EL (cell line): ENCODE measurements around the gene EGF.
"Not testable (repeated sequence)": the region's sequence is repeated elsewhere in the genome, so short reads cannot be mapped to it uniquely, and the experiment has no call there.

ENCODE experiments used
- DNase-seq: peaks from one replicate; pipeline ENCODE4 v3.0.0-alpha.2; 2016

EGF gene

GRCh38 chr4:109915385-109916026 lies 2.8 kb downstream of the EGF start:
- DNase-seq, result no peak

GRCh38 chr4:109916027-109916409 lies 3.3 kb downstream of the EGF start:
- DNase-seq, result no peak

- DNase-seq, result peak; percentile 92
These were observed 8.7 kb downstream of the EGF start for GRCh38 chr4:109921384-109921808.

DNA sequence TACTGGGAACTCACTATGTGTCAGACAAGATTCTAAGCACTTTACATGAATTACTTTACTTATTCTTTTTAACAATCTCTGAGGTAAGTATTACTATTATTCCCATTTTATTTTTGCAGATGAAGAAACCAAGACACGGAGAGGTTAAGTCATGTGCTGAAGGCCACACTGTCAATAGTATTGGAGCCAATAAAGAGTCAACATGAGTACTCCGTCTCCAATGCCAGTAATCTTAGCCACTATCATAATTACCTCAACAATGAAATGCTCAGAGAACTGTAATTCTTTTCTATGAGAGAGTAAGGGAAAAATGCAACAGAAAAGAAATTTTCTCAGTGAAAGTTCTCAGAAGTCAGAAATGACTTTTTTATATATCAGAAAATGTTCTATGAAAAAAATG lies 12.7 kb downstream of the EGF start:
- no peak for DNase-seq

DNA sequence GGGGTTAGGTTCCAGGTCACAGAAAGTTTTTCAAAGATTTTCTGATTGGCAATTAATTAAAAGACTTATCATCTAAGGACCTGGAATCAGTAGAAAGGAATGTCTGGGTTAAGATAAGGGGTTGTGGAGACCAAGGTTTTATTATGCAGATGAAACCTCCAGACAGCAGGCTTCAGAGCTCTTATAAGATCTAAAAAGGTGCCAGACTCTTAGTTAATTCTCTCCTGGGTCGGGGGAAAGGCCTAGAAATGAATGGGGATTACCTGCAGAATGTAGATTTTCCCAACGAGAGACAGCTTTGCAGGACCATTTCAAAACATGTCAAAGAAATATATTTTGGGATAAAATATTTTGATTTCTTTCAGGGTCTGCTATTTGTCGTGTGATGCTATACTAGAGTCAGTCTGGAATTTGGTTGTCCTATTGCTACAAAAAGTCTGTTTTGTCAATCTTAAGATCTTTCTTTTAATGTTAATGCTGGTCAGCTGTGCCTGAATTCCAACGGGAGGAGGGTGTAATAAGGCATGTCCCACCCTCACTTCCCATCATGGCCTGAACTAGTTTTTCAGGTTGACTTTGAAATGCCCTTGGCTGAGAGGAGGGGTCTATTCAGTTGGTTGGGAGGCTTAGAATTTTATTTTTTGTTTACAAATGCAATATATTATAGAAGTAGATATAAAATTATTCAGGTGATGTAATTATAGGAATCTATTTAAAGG lies 15.8 kb downstream of the EGF start:
- DNase-seq, result no peak

DNA sequence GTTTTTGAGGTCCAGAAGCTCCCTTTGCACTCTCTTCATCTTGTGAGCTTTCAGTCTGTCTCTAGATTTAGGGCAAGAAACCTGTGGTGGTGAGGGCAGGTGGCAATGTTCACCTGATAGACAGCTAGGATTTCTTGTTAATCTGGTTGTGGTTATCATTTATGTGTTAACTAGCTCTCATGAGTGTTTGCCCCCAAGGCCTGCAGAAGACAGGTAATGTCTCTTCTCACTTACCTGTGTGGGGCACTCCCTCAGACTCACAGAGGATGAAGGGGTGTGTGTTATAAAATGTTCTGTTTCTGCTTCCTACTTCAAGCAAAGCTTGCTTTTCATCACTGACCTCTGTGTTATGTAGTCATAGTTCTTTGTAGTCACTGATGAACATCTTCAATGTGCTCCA lies 17.8 kb downstream of the EGF start:
- DNase-seq, result no peak

DNA sequence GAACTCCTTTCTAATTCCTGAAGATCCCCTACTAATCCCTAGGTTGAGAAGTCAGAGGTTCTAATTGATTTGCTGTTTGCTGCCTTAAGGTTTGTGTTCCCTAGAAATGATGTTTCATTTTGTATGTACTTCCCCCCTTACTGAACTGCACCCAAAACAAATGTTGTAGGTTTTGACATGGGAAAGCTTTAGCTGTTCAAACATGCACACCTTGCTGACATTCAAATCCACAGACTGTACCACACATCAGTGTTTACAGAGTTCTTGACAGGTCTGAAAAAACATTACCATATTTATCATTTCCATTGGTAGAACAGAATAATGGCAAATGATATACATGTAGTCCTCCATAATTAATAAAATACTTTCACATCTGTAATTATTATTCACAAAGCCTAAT lies 18.2 kb downstream of the EGF start:
- no peak for DNase-seq

DNA sequence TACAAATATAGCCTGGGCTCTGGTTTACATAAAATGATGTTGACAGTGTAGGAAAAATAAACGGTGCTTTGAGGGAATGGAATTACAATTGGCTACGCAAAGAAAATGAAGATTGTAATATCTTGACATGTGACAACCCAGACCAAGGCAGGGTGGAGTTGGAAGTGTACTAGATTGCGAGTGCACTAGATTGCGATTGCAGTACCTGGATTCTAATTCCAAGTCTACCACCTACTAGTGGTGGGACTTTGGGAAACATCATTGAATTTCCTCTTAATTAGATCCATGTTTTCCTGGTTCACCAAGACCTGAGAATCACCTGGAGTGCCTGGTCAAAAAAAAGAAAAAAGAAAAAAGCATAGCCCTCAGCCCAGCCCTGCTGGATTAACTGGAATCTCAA lies 18.6 kb downstream of the EGF start:
- no peak for DNase-seq

- DNase-seq, result not testable (repeated sequence)
These were observed 24.7 kb downstream of the EGF start for GRCh38 chr4:109937352-109937751.

- DNase-seq, result no peak
These were observed 26.5 kb downstream of the EGF start for GRCh38 chr4:109939190-109939589.

DNA sequence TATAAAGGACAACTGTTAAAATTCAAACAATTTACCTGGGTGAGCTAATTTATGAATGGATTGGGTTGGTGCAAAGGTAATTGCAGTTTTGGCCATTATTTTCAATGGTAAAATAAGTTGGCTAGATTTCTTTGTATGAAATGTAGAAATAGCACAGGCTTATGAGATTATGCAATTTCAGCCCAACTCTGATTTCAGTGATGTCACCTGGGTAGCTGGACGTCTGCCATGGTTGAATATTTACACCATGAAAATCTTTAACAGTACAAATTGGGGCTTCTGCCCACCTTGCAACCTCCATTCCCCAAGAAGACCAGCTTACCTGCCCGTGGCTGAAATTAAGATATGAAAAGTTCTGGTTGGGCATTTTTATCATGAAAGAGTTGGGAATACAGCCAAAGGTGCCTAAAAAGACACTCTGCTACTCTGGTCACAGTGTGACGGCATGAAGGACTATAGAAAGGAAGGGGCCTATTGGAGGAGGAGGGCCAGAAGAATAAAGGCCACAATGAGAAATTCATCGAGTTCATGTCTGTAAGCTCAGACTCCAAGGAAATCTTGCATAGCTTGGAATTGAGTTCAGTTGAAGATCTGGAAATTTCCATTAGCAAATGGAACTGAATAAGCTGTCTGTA lies 29.7 kb downstream of the EGF start:
- no peak for DNase-seq

- DNase-seq, result no peak
These were observed 31.1 kb downstream of the EGF start for GRCh38 chr4:109943745-109944144.

DNA sequence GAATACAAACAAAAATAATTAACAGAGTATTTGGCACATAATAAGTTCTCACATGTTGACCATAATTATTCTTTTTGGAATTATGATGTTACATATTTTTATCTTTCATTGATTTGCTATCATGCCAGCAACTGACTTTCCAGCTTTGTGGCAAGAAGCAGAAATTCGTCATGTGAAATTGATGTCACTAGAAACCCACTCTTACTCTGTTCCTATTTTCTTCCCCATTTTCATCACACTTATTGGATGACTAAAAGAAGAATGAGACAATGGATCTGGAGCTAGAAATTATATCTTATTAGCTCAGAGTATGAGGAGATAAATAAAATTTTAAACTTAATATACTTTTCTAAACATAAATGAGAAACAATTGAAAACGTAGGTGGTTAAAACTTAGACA lies 31.9 kb downstream of the EGF start:
- no peak for DNase-seq

DNA sequence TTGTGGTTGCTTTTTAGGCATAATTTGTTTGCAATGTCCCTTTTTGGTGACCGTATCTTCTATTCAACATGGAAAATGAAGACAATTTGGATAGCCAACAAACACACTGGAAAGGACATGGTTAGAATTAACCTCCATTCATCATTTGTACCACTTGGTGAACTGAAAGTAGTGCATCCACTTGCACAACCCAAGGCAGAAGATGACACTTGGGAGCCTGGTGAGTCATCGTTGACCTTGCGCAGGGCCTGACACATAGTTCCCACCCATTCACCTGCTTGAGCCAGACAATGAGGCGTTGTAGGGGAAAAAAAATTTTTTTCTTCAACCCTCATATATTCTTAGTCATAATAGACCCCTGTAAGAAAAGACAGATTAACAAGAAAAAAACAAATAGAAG lies 32.4 kb downstream of the EGF start:
- no peak for DNase-seq

GRCh38 chr4:109946120-109946519 lies 33.4 kb downstream of the EGF start:
- no peak for DNase-seq

DNA sequence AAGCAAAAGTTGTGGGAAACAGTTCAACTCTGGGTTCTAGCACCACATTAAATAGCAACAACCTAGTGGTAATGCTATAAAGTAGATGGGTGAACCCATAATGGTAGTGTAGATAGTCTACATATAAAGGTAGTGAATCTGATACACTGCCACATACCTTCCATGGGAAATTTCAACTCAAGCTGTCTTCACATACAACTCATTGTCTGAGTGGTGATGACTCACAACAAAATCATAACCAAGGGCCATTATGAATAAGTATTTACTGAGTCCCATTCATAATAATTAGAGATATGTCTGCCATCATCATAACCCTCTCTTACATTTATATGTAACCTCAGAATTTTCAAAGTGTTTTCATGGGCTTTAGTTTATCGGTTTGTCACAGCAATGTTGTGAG lies 34.8 kb downstream of the EGF start:
- DNase-seq, result peak; percentile 39

DNA sequence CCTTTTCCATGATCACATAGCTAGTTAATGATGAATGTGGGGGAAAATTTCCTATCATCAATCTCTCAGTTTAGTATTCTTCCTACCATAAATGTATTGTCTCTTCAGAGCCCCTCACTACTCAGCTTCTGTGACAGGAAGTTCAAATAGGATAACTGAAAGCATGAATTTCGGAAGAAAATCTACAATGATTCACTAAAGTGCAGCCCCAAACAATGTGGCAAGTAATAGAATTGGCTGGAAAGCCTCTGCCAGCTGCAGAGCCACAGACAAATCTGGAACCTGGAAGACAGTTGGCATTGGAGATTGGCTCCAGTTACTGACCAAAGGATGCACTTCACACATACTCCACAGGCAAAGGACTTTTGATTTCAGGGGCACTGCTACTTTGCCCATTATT lies 35.2 kb downstream of the EGF start:
- DNase-seq, result no peak

DNA sequence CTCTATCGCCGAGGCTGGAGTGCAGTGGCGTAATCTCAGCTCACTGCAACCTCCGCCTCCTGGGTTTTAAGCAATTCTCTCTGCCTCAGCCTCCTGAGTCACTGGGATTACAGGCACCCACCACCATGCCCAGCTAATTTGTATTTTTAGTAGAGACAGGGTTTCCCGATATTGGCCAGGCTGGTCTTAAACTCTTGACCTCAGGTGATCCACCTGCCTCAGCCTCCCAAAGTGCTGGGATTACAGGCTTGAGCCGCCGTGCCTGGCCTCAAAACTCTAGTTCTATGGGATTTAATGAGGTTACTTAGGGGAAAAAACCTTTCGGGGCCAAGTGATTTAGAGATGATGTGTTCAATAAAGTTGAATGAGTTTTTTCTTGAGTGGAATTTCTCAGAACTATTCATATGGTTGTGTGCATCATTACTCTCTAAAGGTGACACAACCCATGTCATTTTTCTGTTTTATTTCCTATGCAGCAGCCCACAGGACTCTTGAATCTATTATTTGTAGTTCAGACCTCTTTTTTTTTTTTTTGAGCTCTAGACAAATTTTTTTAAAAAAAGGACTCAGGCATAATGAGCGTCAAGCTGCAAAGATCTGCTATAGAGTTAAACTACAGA lies 36.5 kb downstream of the EGF start:
- DNase-seq, result not testable (repeated sequence)

- no peak for DNase-seq
These were observed 39.9 kb downstream of the EGF start for GRCh38 chr4:109952612-109953011.

GRCh38 chr4:109953556-109953955 lies 40.9 kb downstream of the EGF start:
- DNase-seq, result no peak

DNA sequence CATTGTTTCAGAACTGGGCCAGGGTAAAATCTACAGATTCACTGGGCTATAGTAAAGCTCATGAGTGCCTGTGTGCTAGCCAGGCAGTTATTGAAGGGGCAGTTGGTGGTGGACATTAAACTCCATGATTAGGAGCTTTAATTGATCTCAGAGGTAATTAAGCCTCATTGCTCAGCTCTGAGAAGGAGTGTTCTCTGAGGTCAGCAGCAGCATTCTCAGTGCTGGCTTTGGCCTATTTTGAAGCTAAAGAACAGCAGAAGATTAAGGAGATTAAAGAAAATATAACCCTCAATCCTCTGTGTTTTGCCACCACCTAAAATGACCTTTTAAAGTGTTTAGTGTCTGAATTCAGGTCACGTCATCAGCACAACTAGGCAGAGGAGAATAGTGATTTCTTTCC lies 42.5 kb downstream of the EGF start:
- DNase-seq, result no peak

GRCh38 chr4:109957227-109957626 lies 44.5 kb downstream of the EGF start:
- DNase-seq, result no peak

- no peak for DNase-seq
These were observed 46.5 kb downstream of the EGF start for GRCh38 chr4:109959195-109959594.

DNA sequence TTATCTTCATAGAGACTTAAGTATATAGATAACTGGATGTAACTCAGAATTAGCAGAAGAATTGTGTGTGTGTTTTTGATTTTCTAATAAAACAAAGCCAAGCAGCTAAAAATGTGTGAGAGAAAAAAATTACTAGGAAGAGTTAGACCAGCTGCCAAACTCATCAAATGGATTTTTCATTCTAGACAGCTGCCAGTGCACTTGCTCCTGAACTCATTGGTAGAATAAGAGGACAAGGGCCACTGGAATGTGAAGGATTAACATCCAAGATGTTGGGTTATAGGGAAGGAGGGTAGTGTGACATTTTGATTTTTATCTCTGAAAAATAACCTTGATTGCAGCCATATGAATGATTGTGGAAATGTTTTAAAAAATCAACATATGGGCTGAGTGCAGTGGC lies 49.7 kb downstream of the EGF start:
- no peak for DNase-seq
